ENCODE results near the gene ARHGAP6.

Gene ARHGAP6

GRCh38 chrX:11382930-11383329 is 282.8 kb downstream of the ARHGAP6 start:
- H3K27ac ChIP-seq (replicated peaks): no peak overlapping the region

GRCh38 chrX:11381464-11381863 is 284.3 kb downstream of the ARHGAP6 start:
- H3K27me3 ChIP-seq (ENCODE audit: insufficient read depth, poor library complexity, severe bottlenecking): no peaks in the 10 kb centered on the region
- H3K27ac ChIP-seq (replicated peaks): no peak overlapping the region
- TF ChIP-seq POLR2AphosphoS5 (IDR thresholded peaks at IDR 0.05; ENCODE audit: low read depth) (no peak), CTCF (IDR thresholded peaks at IDR 0.05; ENCODE audit: insufficient read depth, low read length) (no peak), GABPA (IDR thresholded peaks at IDR 0.05; ENCODE audit: low read depth) (no peak), REST (IDR thresholded peaks at IDR 0.05; ENCODE audit: insufficient replicate concordance, low read depth) (no peak), SPI1 (IDR thresholded peaks at IDR 0.05; ENCODE audit: borderline replicate concordance, low read depth) (no peak)
- peak in 1 of 2 experiments; percentile 39 for DNase-seq (ENCODE audit: low read depth in 1 of 2, low spot score in 1 of 2)
- H3K4me3 ChIP-seq (replicated peaks; ENCODE audit: insufficient read depth, low read length): no peak overlapping the region

More at GRCh38 chrX:11382930-11383329, 282.8 kb downstream of the ARHGAP6 start:
- H3K4me3 ChIP-seq (replicated peaks; ENCODE audit: insufficient read depth, low read length): no peak overlapping the region
- TF ChIP-seq POLR2AphosphoS5 (IDR thresholded peaks at IDR 0.05; ENCODE audit: low read depth) (no peak), GABPA (IDR thresholded peaks at IDR 0.05; ENCODE audit: low read depth) (no peak), CTCF (IDR thresholded peaks at IDR 0.05; ENCODE audit: insufficient read depth, low read length) (no peak), SPI1 (IDR thresholded peaks at IDR 0.05; ENCODE audit: borderline replicate concordance, low read depth) (no peak), REST (IDR thresholded peaks at IDR 0.05; ENCODE audit: insufficient replicate concordance, low read depth) (no peak)
- no peak for DNase-seq (ENCODE audit: low read depth in 1 of 2, low spot score in 1 of 2)
- no peaks in the 10 kb centered on the region for H3K27me3 ChIP-seq (ENCODE audit: insufficient read depth, poor library complexity, severe bottlenecking)

- no peak for DNase-seq (ENCODE audit: low read depth in 1 of 2, low spot score in 1 of 2)
- no peak overlapping the region for H3K27ac ChIP-seq (replicated peaks)
- no peak for TF ChIP-seq POLR2AphosphoS5 (IDR thresholded peaks at IDR 0.05; ENCODE audit: low read depth)
- TF ChIP-seq CTCF (IDR thresholded peaks at IDR 0.05; ENCODE audit: insufficient read depth, low read length): no peak
- no peak for TF ChIP-seq SPI1 (IDR thresholded peaks at IDR 0.05; ENCODE audit: borderline replicate concordance, low read depth)
- H3K27me3 ChIP-seq (ENCODE audit: insufficient read depth, poor library complexity, severe bottlenecking): no peaks in the 10 kb centered on the region
- H3K4me3 ChIP-seq (replicated peaks; ENCODE audit: insufficient read depth, low read length): no peak overlapping the region
Observed at GRCh38 chrX:11380187-11380844, 285.4 kb downstream of the ARHGAP6 start.

- DNase-seq (ENCODE audit: low read depth in 1 of 2, low spot score in 1 of 2): no peak
- Histone ChIP-seq H3K27me3 (ENCODE audit: insufficient read depth, poor library complexity, severe bottlenecking) (no peaks in the 10 kb centered on the region), H3K4me3 (replicated peaks; ENCODE audit: insufficient read depth, low read length) (no peak overlapping the region), H3K27ac (replicated peaks) (no peak overlapping the region)
- TF ChIP-seq SPI1 (IDR thresholded peaks at IDR 0.05; ENCODE audit: borderline replicate concordance, low read depth) (no peak), GABPA (IDR thresholded peaks at IDR 0.05; ENCODE audit: low read depth) (no peak), REST (IDR thresholded peaks at IDR 0.05; ENCODE audit: insufficient replicate concordance, low read depth) (no peak), CTCF (IDR thresholded peaks at IDR 0.05; ENCODE audit: insufficient read depth, low read length) (no peak), POLR2AphosphoS5 (IDR thresholded peaks at IDR 0.05; ENCODE audit: low read depth) (no peak)
Observed at GRCh38 chrX:11376163-11376562, 289.6 kb downstream of the ARHGAP6 start.

All from HL-60 (cell line).